Activated effector memory CD4-positive, alpha-beta T cell treated with anti-CD3 and anti-CD28 coated beads, Interleukin-2, amount 50 U/mL, for 16 hours (primary cell): ENCODE results near the gene SMAD2.

Experiments used
- DNase-seq: peaks from one replicate; pipeline ENCODE4 v3.0.0-alpha.2; 2020

The SMAD2 gene

GRCh38 chr18:47931718-47932103, 1.3 kb upstream of the SMAD2 start:
- DNase-seq, result peak; percentile 68

- DNase-seq, result peak; percentile 98
These were observed 665 bp upstream of the SMAD2 start for GRCh38 chr18:47930931-47931717.

- no peak for DNase-seq
These were observed 719 bp downstream of the SMAD2 start for GRCh38 chr18:47929681-47930198.

- no peak for DNase-seq
These were observed 2.0 kb downstream of the SMAD2 start for GRCh38 chr18:47928466-47928865.

- DNase-seq, result no peak
These were observed 4.2 kb downstream of the SMAD2 start for GRCh38 chr18:47926101-47926850.

- DNase-seq, result no peak
These were observed 10.5 kb downstream of the SMAD2 start for GRCh38 chr18:47919916-47920315.

- DNase-seq, result no peak
These were observed 12.4 kb downstream of the SMAD2 start for GRCh38 chr18:47917923-47918610.

GRCh38 chr18:47915930-47916329, 14.5 kb downstream of the SMAD2 start:
- no peak for DNase-seq

GRCh38 chr18:47915229-47915628, 15.2 kb downstream of the SMAD2 start:
- DNase-seq, result no peak

- no peak for DNase-seq
These were observed 17.5 kb downstream of the SMAD2 start for GRCh38 chr18:47912794-47913585.

- DNase-seq, result no peak
These were observed 18.1 kb downstream of the SMAD2 start for GRCh38 chr18:47912343-47912742.

- DNase-seq, result no peak
These were observed 18.6 kb downstream of the SMAD2 start for GRCh38 chr18:47911877-47912276.

GRCh38 chr18:47909484-47909883, 21.0 kb downstream of the SMAD2 start:
- DNase-seq, result no peak

- DNase-seq, result no peak
These were observed 21.9 kb downstream of the SMAD2 start for GRCh38 chr18:47908592-47908991.

- DNase-seq, result no peak
These were observed 24.1 kb downstream of the SMAD2 start for GRCh38 chr18:47906408-47906807.

- no peak for DNase-seq
These were observed 26.6 kb downstream of the SMAD2 start for GRCh38 chr18:47903809-47904208.

- no peak for DNase-seq
These were observed 28.7 kb downstream of the SMAD2 start for GRCh38 chr18:47901624-47902362.

GRCh38 chr18:47899107-47899840, 31.2 kb downstream of the SMAD2 start:
- no peak for DNase-seq

GRCh38 chr18:47898696-47899095, 31.8 kb downstream of the SMAD2 start:
- no peak for DNase-seq

- DNase-seq, result no peak
These were observed 32.4 kb downstream of the SMAD2 start for GRCh38 chr18:47898055-47898454.

GRCh38 chr18:47895565-47896250, 34.8 kb downstream of the SMAD2 start:
- DNase-seq, result no peak
